KMS-11 (cell line): ENCODE measurements around the gene YIPF3.
A peak's percentile ranks its signal among the peaks of the same experiment; 100 is the strongest.
"Not testable (repeated sequence)": the region's sequence is repeated elsewhere in the genome, so short reads cannot be mapped to it uniquely, and the experiment has no call there.

Experiments
- H2AFZ ChIP-seq: fragments of 200-600 bp; sonication (generic); 2 replicates; pipeline ENCODE4 v1.6.1; 2016; ENCODE audit warnings: antibody characterized with exemption, mixed run types, low read depth
- H3K27ac ChIP-seq: fragments of 200-600 bp; sonication (generic); 2 replicates; pipeline ENCODE4 v1.6.1; 2016; ENCODE audit warnings: mild to moderate bottlenecking, mixed run types
- H3K27me3 ChIP-seq: fragments of 200-600 bp; sonication (generic); 2 replicates; pipeline ENCODE4 v1.6.1; 2017; ENCODE audit warnings: mild to moderate bottlenecking, low read depth, mixed run types, moderate library complexity; ENCODE audit not compliant: insufficient read depth
- H3K36me3 ChIP-seq: fragments of 200-600 bp; sonication (generic); 2 replicates; pipeline ENCODE4 v1.6.1; 2017; ENCODE audit warnings: mild to moderate bottlenecking, mixed run types; ENCODE audit not compliant: insufficient read depth
- H3K4me1 ChIP-seq: fragments of 200-600 bp; sonication (generic); 2 replicates; pipeline ENCODE4 v1.6.1; 2016; ENCODE audit warnings: mild to moderate bottlenecking, low read depth, mixed run types; ENCODE audit not compliant: poor library complexity, severe bottlenecking
- H3K4me2 ChIP-seq: fragments of 200-600 bp; sonication (generic); 2 replicates; pipeline ENCODE4 v1.7.0; 2016; ENCODE audit warnings: mild to moderate bottlenecking, mixed run types
- H3K4me3 ChIP-seq: fragments of 200-600 bp; sonication (generic); IDR thresholded peaks from 2 replicates; pipeline ENCODE4 v1.6.1; 2017; ENCODE audit warnings: low read depth, low read length, mixed read lengths; ENCODE audit not compliant: insufficient read depth
- H3K79me2 ChIP-seq: fragments of 200-600 bp; sonication (generic); 2 replicates; pipeline ENCODE4 v1.6.1; 2016; ENCODE audit warnings: low read depth, mixed run types; ENCODE audit not compliant: insufficient read depth
- H3K9ac ChIP-seq: fragments of 200-600 bp; sonication (generic); 2 replicates; pipeline ENCODE4 v1.6.1; 2016; ENCODE audit warnings: mild to moderate bottlenecking, mixed run types
- H4K20me1 ChIP-seq: fragments of 200-600 bp; sonication (generic); 2 replicates; pipeline ENCODE4 v1.6.1; 2016; ENCODE audit warnings: mild to moderate bottlenecking, mixed run types; ENCODE audit not compliant: insufficient read depth
- CTCF ChIP-seq: fragments of 200-600 bp; sonication (generic); conservative IDR thresholded peaks from 2 replicates; pipeline ENCODE4 v1.6.1; 2017; ENCODE audit warnings: low read depth, mild to moderate bottlenecking, antibody characterized with exemption, low read length, moderate library complexity, mixed read lengths

Gene YIPF3

GRCh38 chr6:43516697-43517504, at the start of gene YIPF3, which contains the start of gene POLR1C:
YIPF3 (minus strand) TSS chr6:43516926; CDS start chr6:43516807, 119 bp downstream.
POLR1C (plus strand) TSS chr6:43517089; CDS start chr6:43517110, 21 bp downstream.
- Histone ChIP-seq H3K9ac (peak within 1 kb of the TSS; percentile 90), H4K20me1 (no peaks in the 10 kb centered on the region), H3K79me2 (peaks cover 51% of the 10 kb centered on the region), H3K4me1 (peaks cover 39% of the 10 kb centered on the region), H3K27ac (peak within 1 kb of the TSS; percentile 56), H3K4me3 (no peak within 1 kb of the TSS), H2AFZ (peak within 1 kb of the TSS; percentile 74; the same call in 1 of the 2 replicates), H3K4me2 (peak within 1 kb of the TSS; percentile 79), H3K36me3 (peaks cover 16% of the 10 kb centered on the region; the same call in 1 of the 2 replicates), H3K27me3 (no peaks in the 10 kb centered on the region)
- no peak for TF ChIP-seq CTCF

GRCh38 chr6:43559328-43559727, 42.6 kb upstream of the YIPF3 start:
- no peak overlapping the region for H3K9ac ChIP-seq
- no peaks in the 10 kb centered on the region for H3K79me2 ChIP-seq
- peaks cover 33% of the 10 kb centered on the region; the same call in 1 of the 2 replicates for H3K36me3 ChIP-seq
- no peaks in the 10 kb centered on the region for H4K20me1 ChIP-seq
- no peak overlapping the region for H3K4me2 ChIP-seq
- H2AFZ ChIP-seq: no peak overlapping the region
- H3K4me3 ChIP-seq: no peak overlapping the region
- no peak overlapping the region for H3K27ac ChIP-seq
- no peak for TF ChIP-seq CTCF
- no peaks in the 10 kb centered on the region for H3K27me3 ChIP-seq
- no peaks in the 10 kb centered on the region for H3K4me1 ChIP-seq

DNA sequence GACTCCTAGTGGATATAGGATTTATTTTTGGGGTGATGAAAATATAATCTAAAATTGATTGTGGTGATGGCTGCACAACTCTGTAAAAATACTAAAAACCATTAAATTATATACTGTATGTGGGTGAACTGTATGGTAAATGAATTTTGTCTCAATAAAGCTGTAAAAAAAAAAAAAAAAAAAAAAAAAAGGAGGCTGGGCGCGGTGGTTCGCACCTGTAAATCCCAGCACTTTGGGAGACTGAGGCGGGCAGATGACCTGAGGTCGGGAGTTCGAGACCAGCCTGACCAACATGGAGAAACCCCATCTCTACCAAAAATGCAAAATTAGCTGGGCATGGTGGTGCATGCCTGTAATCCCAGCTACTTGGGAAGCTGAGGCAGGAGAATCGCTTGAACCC, 40.9 kb upstream of the YIPF3 start:
- not testable (repeated sequence) for H3K4me2 ChIP-seq, H4K20me1 ChIP-seq, H3K4me1 ChIP-seq, H3K9ac ChIP-seq, H3K79me2 ChIP-seq, H3K4me3 ChIP-seq, H3K27ac ChIP-seq, H3K27me3 ChIP-seq, H2AFZ ChIP-seq
- peaks cover 40% of the 10 kb centered on the region; the same call in 1 of the 2 replicates for H3K36me3 ChIP-seq

DNA sequence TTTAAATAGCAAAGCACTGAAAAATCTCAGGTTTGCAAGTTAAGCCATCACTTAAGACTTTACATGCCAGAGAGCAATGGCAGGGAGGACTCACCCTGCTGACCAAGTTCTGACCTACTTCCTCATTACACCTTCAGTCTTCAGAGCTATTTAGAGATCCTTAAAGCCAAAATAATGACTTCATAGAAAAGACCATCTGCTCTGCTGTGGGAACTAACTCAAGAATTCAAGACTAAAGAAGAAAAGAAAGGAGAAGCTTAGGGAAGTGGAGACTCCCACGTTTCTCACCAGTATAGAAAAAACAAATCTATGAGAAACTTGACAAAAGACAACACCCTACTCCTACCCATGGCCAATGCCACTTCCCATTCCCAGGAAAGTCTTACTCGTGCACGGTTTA, 30.5 kb upstream of the YIPF3 start:
- Histone ChIP-seq H3K9ac (no peak overlapping the region), H3K79me2 (no peaks in the 10 kb centered on the region), H3K4me3 (no peak overlapping the region), H3K4me2 (no peak overlapping the region), H3K4me1 (peaks cover 15% of the 10 kb centered on the region), H2AFZ (no peak overlapping the region), H4K20me1 (no peaks in the 10 kb centered on the region), H3K27me3 (no peaks in the 10 kb centered on the region), H3K27ac (no peak overlapping the region), H3K36me3 (peaks cover 22% of the 10 kb centered on the region; the same call in 1 of the 2 replicates)
- TF ChIP-seq CTCF: no peak

- Histone ChIP-seq H3K27ac (no peak overlapping the region; the same call in 1 of the 2 replicates), H3K36me3 (peaks cover 19% of the 10 kb centered on the region; the same call in 1 of the 2 replicates)
These were observed 27.7 kb upstream of the YIPF3 start for GRCh38 chr6:43544461-43544860.

More at GRCh38 chr6:43544461-43544860, 27.7 kb upstream of the YIPF3 start:
- H3K4me2 ChIP-seq: no peak overlapping the region
- no peaks in the 10 kb centered on the region for H3K79me2 ChIP-seq
- no peaks in the 10 kb centered on the region for H4K20me1 ChIP-seq
- H3K9ac ChIP-seq: no peak overlapping the region
- TF ChIP-seq CTCF: no peak
- no peak overlapping the region for H2AFZ ChIP-seq
- no peak overlapping the region for H3K4me3 ChIP-seq
- H3K27me3 ChIP-seq: no peaks in the 10 kb centered on the region
- peaks cover 15% of the 10 kb centered on the region for H3K4me1 ChIP-seq
